ENCODE results near the gene CAMSAP2. TPM values are rescaled to one million over a fixed set of nuclear protein-coding genes. Genes with fewer than 3 reads are reported as not detected.

CAMSAP2 gene
- total RNA-seq, 1 donor from 2014 or later: 49.4 TPM

DNA sequence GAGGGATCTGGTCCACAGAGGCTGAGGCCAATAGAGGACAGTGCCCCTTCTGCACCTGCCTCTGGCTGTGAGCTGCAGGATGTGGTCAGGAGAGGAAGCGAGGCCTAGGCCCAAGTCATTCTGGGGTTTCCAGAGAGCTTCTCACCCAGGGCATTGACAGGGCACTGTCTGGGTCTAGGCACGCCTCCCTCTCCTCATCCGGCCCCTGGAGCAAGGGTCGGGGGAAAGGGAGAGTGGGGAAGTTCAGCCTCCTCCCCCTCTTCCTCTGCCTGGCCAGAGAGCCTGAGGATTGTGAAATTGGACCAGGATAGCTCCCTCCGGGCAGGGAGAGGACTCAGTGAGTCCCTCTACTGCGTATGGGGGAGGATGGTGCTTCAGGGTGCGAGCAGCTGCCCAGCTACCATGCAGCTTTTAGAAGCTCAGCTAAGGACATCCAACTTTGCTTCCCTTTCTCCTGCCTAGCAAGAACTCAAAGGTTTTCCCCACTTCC, 149.7 kb downstream of the CAMSAP2 start:
- Histone ChIP-seq H3K36me3 (ENCODE audit: insufficient read depth, low read length) (no peaks in the 10 kb centered on the region), H3K79me2 (ENCODE audit: insufficient read depth, low read length) (no peaks in the 10 kb centered on the region), H3K27ac (ENCODE audit: low read depth, low read length) (no peak overlapping the region), H3K4me3 (ENCODE audit: insufficient read depth, low read depth, low read length) (no peak overlapping the region), H3K9me3 (ENCODE audit: insufficient read depth, low read depth, low read length) (no peaks in the 10 kb centered on the region), H3K4me2 (ENCODE audit: low read length) (no peak overlapping the region), H2AFZ (ENCODE audit: low read depth, low read length) (no peak overlapping the region), H3K27me3 (ENCODE audit: insufficient read depth, low read length) (peaks cover 7% of the 10 kb centered on the region), H3K4me1 (ENCODE audit: insufficient read depth, low read length) (peaks cover 9% of the 10 kb centered on the region), H3K9ac (ENCODE audit: low read length) (no peak overlapping the region), H4K20me1 (ENCODE audit: insufficient read depth, low read length) (no peaks in the 10 kb centered on the region)
- peaks cover 7% of the 10 kb centered on the region for H3K4me1 Mint-ChIP-seq (ENCODE audit: low read depth, unreplicated experiment)
- no peaks in the 10 kb centered on the region for H3K36me3 Mint-ChIP-seq (ENCODE audit: low read depth, unreplicated experiment)
- peaks cover 11% of the 10 kb centered on the region for H3K27me3 Mint-ChIP-seq (ENCODE audit: low read depth, unreplicated experiment)
- peaks cover under 1% of the 10 kb centered on the region for H3K9me3 Mint-ChIP-seq (ENCODE audit: unreplicated experiment)
- FAIRE-seq (no peak), DNase-seq (ENCODE audit: low read depth) (no peak)
- no peak overlapping the region for H3K27ac Mint-ChIP-seq (ENCODE audit: unreplicated experiment)
- H3K4me3 Mint-ChIP-seq (ENCODE audit: unreplicated experiment): no peak overlapping the region
- TF ChIP-seq, protein P1, sequence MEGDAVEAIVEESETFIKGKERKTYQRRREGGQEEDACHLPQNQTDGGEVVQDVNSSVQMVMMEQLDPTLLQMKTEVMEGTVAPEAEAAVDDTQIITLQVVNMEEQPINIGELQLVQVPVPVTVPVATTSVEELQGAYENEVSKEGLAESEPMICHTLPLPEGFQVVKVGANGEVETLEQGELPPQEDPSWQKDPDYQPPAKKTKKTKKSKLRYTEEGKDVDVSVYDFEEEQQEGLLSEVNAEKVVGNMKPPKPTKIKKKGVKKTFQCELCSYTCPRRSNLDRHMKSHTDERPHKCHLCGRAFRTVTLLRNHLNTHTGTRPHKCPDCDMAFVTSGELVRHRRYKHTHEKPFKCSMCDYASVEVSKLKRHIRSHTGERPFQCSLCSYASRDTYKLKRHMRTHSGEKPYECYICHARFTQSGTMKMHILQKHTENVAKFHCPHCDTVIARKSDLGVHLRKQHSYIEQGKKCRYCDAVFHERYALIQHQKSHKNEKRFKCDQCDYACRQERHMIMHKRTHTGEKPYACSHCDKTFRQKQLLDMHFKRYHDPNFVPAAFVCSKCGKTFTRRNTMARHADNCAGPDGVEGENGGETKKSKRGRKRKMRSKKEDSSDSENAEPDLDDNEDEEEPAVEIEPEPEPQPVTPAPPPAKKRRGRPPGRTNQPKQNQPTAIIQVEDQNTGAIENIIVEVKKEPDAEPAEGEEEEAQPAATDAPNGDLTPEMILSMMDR (IDR thresholded peaks at IDR 0.05; ENCODE audit: insufficient read depth, low read depth, low read length): no peak
- no peak for TF ChIP-seq EZH2 (IDR thresholded peaks at IDR 0.05; ENCODE audit: insufficient read depth, low read length)

DNA sequence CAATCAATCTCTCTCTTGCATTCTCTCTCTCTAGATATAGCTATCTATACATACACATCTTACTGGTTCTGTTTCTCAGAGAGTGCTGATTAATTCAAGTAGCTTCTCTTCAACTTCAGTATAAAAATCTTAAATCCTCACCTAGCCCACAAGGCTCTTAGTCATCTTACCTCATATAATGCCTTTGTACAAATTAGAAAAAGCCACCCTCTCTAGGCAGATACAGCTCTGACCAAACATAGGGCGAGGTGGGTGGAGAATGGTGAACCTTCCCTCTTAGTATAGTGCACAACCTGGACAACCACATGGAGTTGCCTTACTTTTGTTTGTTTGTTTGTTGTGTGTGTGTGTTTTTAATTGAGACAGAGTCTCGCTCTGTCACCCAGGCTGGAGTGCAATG, 150.9 kb downstream of the CAMSAP2 start:
- H3K27me3 Mint-ChIP-seq (ENCODE audit: low read depth, unreplicated experiment): peaks cover 9% of the 10 kb centered on the region
- DNase-seq (ENCODE audit: low read depth): no peak
- FAIRE-seq: no peak
- peaks cover 11% of the 10 kb centered on the region for H3K4me1 Mint-ChIP-seq (ENCODE audit: low read depth, unreplicated experiment)
- no peak overlapping the region for H3K4me3 ChIP-seq (ENCODE audit: insufficient read depth, low read depth, low read length)
- no peak overlapping the region for H3K27ac ChIP-seq (ENCODE audit: low read depth, low read length)
- H3K4me1 ChIP-seq (ENCODE audit: insufficient read depth, low read length): peaks cover 9% of the 10 kb centered on the region
- TF ChIP-seq, protein P1 (IDR thresholded peaks at IDR 0.05; ENCODE audit: insufficient read depth, low read depth, low read length): no peak
- no peak for TF ChIP-seq EZH2 (IDR thresholded peaks at IDR 0.05; ENCODE audit: insufficient read depth, low read length)
- H3K9me3 ChIP-seq (ENCODE audit: insufficient read depth, low read depth, low read length): no peaks in the 10 kb centered on the region
- no peak overlapping the region for H3K4me2 ChIP-seq (ENCODE audit: low read length)
- no peaks in the 10 kb centered on the region for H3K79me2 ChIP-seq (ENCODE audit: insufficient read depth, low read length)
- H3K9ac ChIP-seq (ENCODE audit: low read length): no peak overlapping the region
- no peaks in the 10 kb centered on the region for H3K36me3 Mint-ChIP-seq (ENCODE audit: low read depth, unreplicated experiment)
- peaks cover 2% of the 10 kb centered on the region for H3K9me3 Mint-ChIP-seq (ENCODE audit: unreplicated experiment)
- H3K27ac Mint-ChIP-seq (ENCODE audit: unreplicated experiment): no peak overlapping the region
- peaks cover 7% of the 10 kb centered on the region for H3K27me3 ChIP-seq (ENCODE audit: insufficient read depth, low read length)
- no peak overlapping the region for H3K4me3 Mint-ChIP-seq (ENCODE audit: unreplicated experiment)
- no peaks in the 10 kb centered on the region for H3K36me3 ChIP-seq (ENCODE audit: insufficient read depth, low read length)
- no peaks in the 10 kb centered on the region for H4K20me1 ChIP-seq (ENCODE audit: insufficient read depth, low read length)
- no peak overlapping the region for H2AFZ ChIP-seq (ENCODE audit: low read depth, low read length)

DNA sequence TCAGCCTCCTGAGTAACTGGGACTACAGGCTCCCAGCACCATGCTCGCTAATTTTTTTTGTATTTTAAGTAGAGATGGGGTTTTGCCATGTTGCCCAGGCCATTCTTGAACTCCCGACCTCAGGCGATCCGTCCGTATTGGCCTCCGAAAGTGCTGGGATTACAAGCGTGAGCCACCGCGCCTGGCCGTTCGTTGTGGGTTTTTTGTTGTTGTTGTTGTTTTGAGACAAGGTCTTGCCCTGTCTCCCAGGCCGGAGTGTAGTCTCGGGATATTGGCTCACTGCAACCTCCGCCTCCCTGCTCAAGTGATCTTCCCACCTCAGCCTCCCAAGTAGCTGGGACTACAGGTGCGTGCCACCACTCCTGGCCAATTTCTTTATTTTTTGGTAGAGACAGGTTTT, 151.3 kb downstream of the CAMSAP2 start:
- Mint-ChIP-seq H3K4me3 (ENCODE audit: unreplicated experiment) (no peak overlapping the region), H3K27ac (ENCODE audit: unreplicated experiment) (no peak overlapping the region), H3K9me3 (ENCODE audit: unreplicated experiment) (peaks cover 2% of the 10 kb centered on the region), H3K27me3 (ENCODE audit: low read depth, unreplicated experiment) (peaks cover 9% of the 10 kb centered on the region), H3K4me1 (ENCODE audit: low read depth, unreplicated experiment) (peaks cover 11% of the 10 kb centered on the region), H3K36me3 (ENCODE audit: low read depth, unreplicated experiment) (no peaks in the 10 kb centered on the region)
- Histone ChIP-seq H3K36me3 (ENCODE audit: insufficient read depth, low read length) (no peaks in the 10 kb centered on the region), H3K9me3 (ENCODE audit: insufficient read depth, low read depth, low read length) (no peaks in the 10 kb centered on the region), H3K79me2 (ENCODE audit: insufficient read depth, low read length) (no peaks in the 10 kb centered on the region), H3K9ac (ENCODE audit: low read length) (no peak overlapping the region), H3K27me3 (ENCODE audit: insufficient read depth, low read length) (peaks cover 7% of the 10 kb centered on the region), H4K20me1 (ENCODE audit: insufficient read depth, low read length) (no peaks in the 10 kb centered on the region), H2AFZ (ENCODE audit: low read depth, low read length) (no peak overlapping the region), H3K4me2 (ENCODE audit: low read length) (no peak overlapping the region), H3K4me3 (ENCODE audit: insufficient read depth, low read depth, low read length) (no peak overlapping the region), H3K4me1 (ENCODE audit: insufficient read depth, low read length) (peaks cover 9% of the 10 kb centered on the region), H3K27ac (ENCODE audit: low read depth, low read length) (no peak overlapping the region)
- DNase-seq (ENCODE audit: low read depth) (no peak), FAIRE-seq (no peak)
- TF ChIP-seq EZH2 (IDR thresholded peaks at IDR 0.05; ENCODE audit: insufficient read depth, low read length): no peak
- TF ChIP-seq, protein P1 (IDR thresholded peaks at IDR 0.05; ENCODE audit: insufficient read depth, low read depth, low read length): no peak
